Measurements from ENCODE around the gene TUBA3D. TPM values are rescaled to one million over a fixed set of nuclear protein-coding genes. Genes with fewer than 3 reads are reported as not detected.
"Not testable (repeated sequence)": the region's sequence is repeated elsewhere in the genome, so short reads cannot be mapped to it uniquely, and the experiment has no call there.

TUBA3D gene
- total RNA-seq, 2 donors from 2014 or later: not detected

GRCh38 chr2:131480351-131480750 lies 4.4 kb downstream of the TUBA3D start:
- ATAC-seq; DNase-seq; intact Hi-C loops (cut with DNase I, micrococcal nuclease): not testable (repeated sequence)

- intact Hi-C loops (cut with DNase I, micrococcal nuclease); ATAC-seq; DNase-seq: not testable (repeated sequence)
Measured at GRCh38 chr2:131482506-131483155, 6.7 kb downstream of the TUBA3D start.

GRCh38 chr2:131483981-131484820 lies 8.3 kb downstream of the TUBA3D start:
- intact Hi-C loops (cut with DNase I, micrococcal nuclease); DNase-seq; ATAC-seq: not testable (repeated sequence)

- DNase-seq; ATAC-seq; intact Hi-C loops (cut with DNase I, micrococcal nuclease): not testable (repeated sequence)
Measured at GRCh38 chr2:131484906-131485460, 9.1 kb downstream of the TUBA3D start.

- DNase-seq; ATAC-seq; intact Hi-C loops (cut with DNase I, micrococcal nuclease): not testable (repeated sequence)
Measured at GRCh38 chr2:131486201-131486902, 10.4 kb downstream of the TUBA3D start.

GRCh38 chr2:131488306-131489205 lies 12.6 kb downstream of the TUBA3D start:
- intact Hi-C loops (cut with DNase I, micrococcal nuclease): no loop called here
- DNase-seq (no peak), ATAC-seq (no peak)

- ATAC-seq; intact Hi-C loops (cut with DNase I, micrococcal nuclease): not testable (repeated sequence)
- peak; percentile 32 to 33 for DNase-seq
Measured at GRCh38 chr2:131490616-131491468, 14.9 kb downstream of the TUBA3D start.

GRCh38 chr2:131491469-131491836 lies 15.5 kb downstream of the TUBA3D start:
- intact Hi-C loops (cut with DNase I, micrococcal nuclease): not testable (repeated sequence)
- ATAC-seq: peak; percentile 26

GRCh38 chr2:131492015-131492417 lies 16.1 kb downstream of the TUBA3D start, which contains the start of gene MZT2A:
TSS of gene MZT2A (minus strand) at chr2:131492397. CDS start at chr2:131492376, 21 bp downstream.
- peak; percentile 2 for ATAC-seq
- DNase-seq: peak in 1 of 2 donors; percentile 38
- intact Hi-C loops (cut with DNase I, micrococcal nuclease): not testable (repeated sequence)

More at GRCh38 chr2:131491469-131491836, 15.5 kb downstream of the TUBA3D start:
- peak in 1 of 2 donors; percentile 24 for DNase-seq

- ATAC-seq: peak; percentile 87
- intact Hi-C loops (cut with DNase I, micrococcal nuclease): no loop called here
- DNase-seq: peak; percentile 95 to 96
Measured at GRCh38 chr2:131492418-131493198, 16.7 kb downstream of the TUBA3D start.

GRCh38 chr2:131493199-131493968 lies 17.5 kb downstream of the TUBA3D start:
- peak; percentile 33 for ATAC-seq
- DNase-seq: no peak
- intact Hi-C loops (cut with DNase I, micrococcal nuclease): no loop called here

- ATAC-seq; DNase-seq; intact Hi-C loops (cut with DNase I, micrococcal nuclease): not testable (repeated sequence)
Measured at GRCh38 chr2:131495506-131495905, 19.6 kb downstream of the TUBA3D start.

- ATAC-seq; DNase-seq; intact Hi-C loops (cut with DNase I, micrococcal nuclease): not testable (repeated sequence)
Measured at GRCh38 chr2:131498321-131498973, 22.5 kb downstream of the TUBA3D start.

- intact Hi-C loops (cut with DNase I, micrococcal nuclease); ATAC-seq; DNase-seq: not testable (repeated sequence)
Measured at GRCh38 chr2:131503587-131503986, 27.7 kb downstream of the TUBA3D start.
